DOHH2 (cell line): ENCODE measurements around the gene EPB41L5.

ENCODE experiments used
- H3F3A ChIP-seq: fragments of 200-600 bp; sonication (generic), shearing (Covaris generic); 2 replicates; pipeline ENCODE4 v1.6.0; 2016; ENCODE audit warnings: antibody characterized with exemption, mild to moderate bottlenecking; ENCODE audit not compliant: control insufficient read depth, insufficient read depth
- H3K27ac ChIP-seq: fragments of 200-600 bp; sonication (generic); 2 replicates; pipeline ENCODE4 v1.5.1; 2014; ENCODE audit warnings: low read depth, mild to moderate bottlenecking, low read length, moderate library complexity
- H3K27me3 ChIP-seq: fragments of 200-600 bp; sonication (generic); 2 replicates; pipeline ENCODE4 v1.6.1; 2014; ENCODE audit warnings: mild to moderate bottlenecking, low read length, mixed read lengths; ENCODE audit not compliant: control insufficient read depth
- H3K36me3 ChIP-seq: fragments of 200-600 bp; sonication (generic); 2 replicates; pipeline ENCODE4 v1.6.1; 2014; ENCODE audit warnings: mild to moderate bottlenecking, low read length, moderate library complexity, mixed read lengths; ENCODE audit not compliant: control insufficient read depth
- H3K4me1 ChIP-seq: fragments of 200-600 bp; sonication (generic); 2 replicates; pipeline ENCODE4 v1.6.1; 2014; ENCODE audit warnings: mild to moderate bottlenecking, low read length, mixed read lengths; ENCODE audit not compliant: control insufficient read depth
- H3K4me2 ChIP-seq: fragments of 200-600 bp; sonication (generic); 2 replicates; pipeline ENCODE4 v1.6.0; 2014; ENCODE audit warnings: mild to moderate bottlenecking, low read length, moderate library complexity
- H3K4me3 ChIP-seq: fragments of 200-600 bp; sonication (generic); 2 replicates; pipeline ENCODE4 v1.5.1; 2014; ENCODE audit warnings: mild to moderate bottlenecking, low read length, mixed read lengths
- H3K79me2 ChIP-seq: fragments of 200-600 bp; sonication (generic); 2 replicates; pipeline ENCODE4 v1.6.1; 2014; ENCODE audit warnings: mild to moderate bottlenecking, low read length, mixed read lengths; ENCODE audit not compliant: control insufficient read depth
- H3K9me2 ChIP-seq: fragments of 200-600 bp; sonication (generic); replicated peaks from 2 replicates; pipeline ENCODE4 v1.6.1; 2014; ENCODE audit warnings: mild to moderate bottlenecking, low read length, mixed read lengths; ENCODE audit not compliant: control insufficient read depth
- H3K9me3 ChIP-seq: fragments of 200-600 bp; sonication (generic); 2 replicates; pipeline ENCODE4 v1.6.1; 2014; ENCODE audit warnings: antibody characterized with exemption, low read length, mixed read lengths; ENCODE audit not compliant: control insufficient read depth, insufficient read depth
- H4K20me1 ChIP-seq: fragments of 200-600 bp; sonication (generic); 2 replicates; pipeline ENCODE4 v1.6.0; 2014; ENCODE audit warnings: low read depth, mild to moderate bottlenecking, antibody characterized with exemption, low read length, moderate library complexity; ENCODE audit not compliant: control insufficient read depth, insufficient read depth
- CTCF ChIP-seq: fragments of 200-600 bp; sonication (generic); IDR thresholded peaks from one replicate; pipeline ENCODE4 v1.5.1; 2014; ENCODE audit warnings: antibody characterized with exemption, mild to moderate bottlenecking, low read depth, low read length; ENCODE audit not compliant: poor library complexity, severe bottlenecking
- EZH2phosphoT487 ChIP-seq: fragments of 200-600 bp; sonication (generic); IDR thresholded peaks from 2 replicates; pipeline ENCODE4 v1.6.1; 2017; ENCODE audit warnings: borderline replicate concordance, mild to moderate bottlenecking, antibody characterized with exemption, low read length, moderate library complexity, mixed read lengths

Gene EPB41L5

DNA sequence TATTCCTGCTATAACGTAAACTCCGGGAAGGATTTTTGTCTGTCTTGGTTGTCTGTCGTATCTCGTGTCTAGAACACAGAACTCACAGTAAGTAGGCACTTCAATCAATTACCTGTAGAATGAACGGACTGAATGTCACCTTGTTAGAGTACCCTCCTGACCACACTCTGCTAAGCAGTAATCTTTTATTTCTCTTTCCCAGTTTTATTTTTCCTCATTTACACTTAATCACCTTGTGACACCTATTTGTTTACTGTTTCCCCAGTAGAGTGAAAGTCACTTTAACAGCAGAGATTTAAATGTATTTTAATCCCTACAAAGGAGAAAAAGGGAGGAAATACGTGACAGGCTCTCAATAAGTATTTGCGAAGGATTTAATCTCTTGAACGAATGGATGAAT is 514 bp upstream of the EPB41L5 start:
- H3K27ac ChIP-seq: no peak overlapping the region

DNA sequence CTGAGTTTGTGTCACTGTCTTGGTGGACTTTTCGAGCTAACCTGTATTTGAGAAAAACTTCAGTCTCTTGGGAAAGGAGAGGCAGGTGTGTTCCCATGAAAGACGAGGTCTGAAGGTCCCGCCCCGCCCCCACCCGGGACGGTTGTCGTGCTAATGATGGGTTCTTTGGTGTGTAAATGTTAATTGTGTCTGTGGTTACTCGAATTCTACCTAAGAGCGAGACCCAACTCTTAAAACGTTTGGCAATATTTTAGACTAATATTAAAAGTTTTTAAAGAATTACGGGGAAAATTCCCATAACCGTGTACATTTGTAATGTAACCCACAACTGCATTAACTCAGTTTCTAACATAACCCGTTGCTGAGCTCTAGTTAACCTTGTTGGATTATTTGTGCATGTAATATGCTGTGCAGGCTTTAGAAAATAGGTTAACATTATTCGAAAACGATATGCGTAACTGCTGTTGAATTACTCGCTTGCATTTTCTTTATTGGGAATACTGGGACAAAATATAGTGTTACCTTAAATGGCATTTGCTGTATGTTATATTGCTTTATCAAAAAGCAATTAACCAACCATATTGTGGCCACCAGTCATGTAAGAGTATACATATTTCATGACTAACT is 833 bp downstream of the EPB41L5 start:
- Histone ChIP-seq H3K4me1 (peaks cover 18% of the 10 kb centered on the region), H3K27me3 (peaks cover 17% of the 10 kb centered on the region), H3K27ac (no peak overlapping the region), H3K9me3 (no peaks in the 10 kb centered on the region), H3F3A (peaks cover 3% of the 10 kb centered on the region; the same call in 1 of the 2 replicates), H3K4me3 (peak overlapping the region; percentile 86), H3K9me2 (no peaks in the 10 kb centered on the region), H3K4me2 (peak overlapping the region; percentile 96), H4K20me1 (0 out of 2 replicates have a peak, but pooled peaks cover 4% of the 10 kb centered on the region), H3K79me2 (no peaks in the 10 kb centered on the region), H3K36me3 (no peaks in the 10 kb centered on the region; the same call in 1 of the 2 replicates)
- TF ChIP-seq EZH2phosphoT487: no peak
- TF ChIP-seq CTCF: no peak

More for the DNA sequence above, 514 bp upstream of the EPB41L5 start:
- 0 out of 2 replicates have a peak, but pooled peaks cover 4% of the 10 kb centered on the region for H4K20me1 ChIP-seq
- peaks cover 3% of the 10 kb centered on the region; the same call in 1 of the 2 replicates for H3F3A ChIP-seq
- H3K27me3 ChIP-seq: peaks cover 17% of the 10 kb centered on the region
- no peaks in the 10 kb centered on the region for H3K9me3 ChIP-seq
- H3K36me3 ChIP-seq: no peaks in the 10 kb centered on the region; the same call in 1 of the 2 replicates
- no peaks in the 10 kb centered on the region for H3K9me2 ChIP-seq
- H3K4me3 ChIP-seq: peak overlapping the region; percentile 86
- TF ChIP-seq EZH2phosphoT487 (no peak), CTCF (no peak)
- peak overlapping the region; percentile 96 for H3K4me2 ChIP-seq
- no peaks in the 10 kb centered on the region for H3K79me2 ChIP-seq
- peaks cover 18% of the 10 kb centered on the region for H3K4me1 ChIP-seq

- Histone ChIP-seq H3F3A (peaks cover 3% of the 10 kb centered on the region; the same call in 1 of the 2 replicates), H3K27ac (no peak overlapping the region), H3K9me3 (no peaks in the 10 kb centered on the region), H3K4me3 (no peak overlapping the region), H3K9me2 (no peaks in the 10 kb centered on the region), H3K36me3 (no peaks in the 10 kb centered on the region; the same call in 1 of the 2 replicates), H3K79me2 (no peaks in the 10 kb centered on the region), H3K4me2 (peak overlapping the region; percentile 96; the same call in 1 of the 2 replicates), H3K4me1 (peaks cover 18% of the 10 kb centered on the region), H4K20me1 (0 out of 2 replicates have a peak, but pooled peaks cover 4% of the 10 kb centered on the region), H3K27me3 (peaks cover 12% of the 10 kb centered on the region)
- TF ChIP-seq CTCF: no peak
- TF ChIP-seq EZH2phosphoT487: no peak
These were observed 1.5 kb downstream of the EPB41L5 start for GRCh38 chr2:120014226-120014980.
